ENCODE data around the gene TAF15.

TAF15 gene

GRCh38 chr17:35878361-35878760 lies 69.1 kb downstream of the TAF15 start:
- H3K36me3 ChIP-seq (replicated peaks; ENCODE audit: insufficient read depth, low read length): no peaks in the 10 kb centered on the region
- no peaks in the 10 kb centered on the region for H4K20me1 ChIP-seq (ENCODE audit: insufficient read depth, low read length)
- DNase-seq: no peak
- no peak overlapping the region for H3K4me2 ChIP-seq (ENCODE audit: low read depth, low read length)
- TF ChIP-seq EZH2 (optimal IDR thresholded peaks at IDR 0.05; ENCODE audit: low read depth, low read length) (no peak), EZH2phosphoT487 (IDR thresholded peaks at IDR 0.05; ENCODE audit: low read length) (no peak), CTCF (IDR thresholded peaks at IDR 0.05; ENCODE audit: low read length) (no peak)
- H2AFZ ChIP-seq (ENCODE audit: low read length): no peak overlapping the region
- peaks cover 37% of the 10 kb centered on the region for H3K4me1 ChIP-seq (ENCODE audit: low read length)
- H3K9me2 ChIP-seq (replicated peaks; ENCODE audit: insufficient read depth, low read length): no peaks in the 10 kb centered on the region
- no peak overlapping the region for H3K4me3 ChIP-seq (ENCODE audit: low read length)
- H3K27ac ChIP-seq (ENCODE audit: low read length): no peak overlapping the region
- H3K9ac ChIP-seq (ENCODE audit: low read length): no peak overlapping the region
- H3F3A ChIP-seq (ENCODE audit: insufficient read depth, low read length): peaks cover 28% of the 10 kb centered on the region
- no peaks in the 10 kb centered on the region for H3K79me2 ChIP-seq (ENCODE audit: low read length)
- H3K9me3 ChIP-seq (replicated peaks; ENCODE audit: insufficient read depth, low read length): no peaks in the 10 kb centered on the region
- no peaks in the 10 kb centered on the region; the same call in 1 of the 2 replicates for H3K27me3 ChIP-seq (replicated peaks; ENCODE audit: insufficient read depth, low read length)

GRCh38 chr17:35879773-35880654 lies 70.7 kb downstream of the TAF15 start, which contains the start of gene CCL5:
CCL5 (minus strand) TSS chr17:35880360.
- Histone ChIP-seq H4K20me1 (ENCODE audit: insufficient read depth, low read length) (no peaks in the 10 kb centered on the region), H3K27me3 (replicated peaks; ENCODE audit: insufficient read depth, low read length) (no peaks in the 10 kb centered on the region; the same call in 1 of the 2 replicates), H3K9me2 (replicated peaks; ENCODE audit: insufficient read depth, low read length) (no peaks in the 10 kb centered on the region), H3K27ac (ENCODE audit: low read length) (peak within 1 kb of the TSS; percentile 66), H3K9ac (ENCODE audit: low read length) (peak within 1 kb of the TSS; percentile 52), H3F3A (ENCODE audit: insufficient read depth, low read length) (peaks cover 24% of the 10 kb centered on the region), H3K9me3 (replicated peaks; ENCODE audit: insufficient read depth, low read length) (no peaks in the 10 kb centered on the region), H3K4me1 (ENCODE audit: low read length) (peaks cover 34% of the 10 kb centered on the region), H3K4me3 (ENCODE audit: low read length) (peak within 1 kb of the TSS; percentile 32), H3K4me2 (ENCODE audit: low read depth, low read length) (peak within 1 kb of the TSS; percentile 49), H2AFZ (ENCODE audit: low read length) (no peak within 1 kb of the TSS), H3K36me3 (replicated peaks; ENCODE audit: insufficient read depth, low read length) (no peaks in the 10 kb centered on the region), H3K79me2 (ENCODE audit: low read length) (no peaks in the 10 kb centered on the region)
- TF ChIP-seq CTCF (IDR thresholded peaks at IDR 0.05; ENCODE audit: low read length) (no peak), EZH2 (optimal IDR thresholded peaks at IDR 0.05; ENCODE audit: low read depth, low read length) (no peak), EZH2phosphoT487 (IDR thresholded peaks at IDR 0.05; ENCODE audit: low read length) (no peak)
- DNase-seq: peak; percentile 97

- no peak overlapping the region for H3K4me2 ChIP-seq (ENCODE audit: low read depth, low read length)
- H3K9me3 ChIP-seq (replicated peaks; ENCODE audit: insufficient read depth, low read length): no peaks in the 10 kb centered on the region
- no peaks in the 10 kb centered on the region for H3K36me3 ChIP-seq (replicated peaks; ENCODE audit: insufficient read depth, low read length)
- no peaks in the 10 kb centered on the region for H3K79me2 ChIP-seq (ENCODE audit: low read length)
- H4K20me1 ChIP-seq (ENCODE audit: insufficient read depth, low read length): no peaks in the 10 kb centered on the region
- DNase-seq: no peak
- H3K27ac ChIP-seq (ENCODE audit: low read length): no peak overlapping the region
- H3K9ac ChIP-seq (ENCODE audit: low read length): no peak overlapping the region
- H3K4me1 ChIP-seq (ENCODE audit: low read length): peaks cover 18% of the 10 kb centered on the region
- H3K4me3 ChIP-seq (ENCODE audit: low read length): no peak overlapping the region
- H3K9me2 ChIP-seq (replicated peaks; ENCODE audit: insufficient read depth, low read length): no peaks in the 10 kb centered on the region
- no peaks in the 10 kb centered on the region for H3F3A ChIP-seq (ENCODE audit: insufficient read depth, low read length)
- H3K27me3 ChIP-seq (replicated peaks; ENCODE audit: insufficient read depth, low read length): no peaks in the 10 kb centered on the region
- H2AFZ ChIP-seq (ENCODE audit: low read length): no peak overlapping the region
- TF ChIP-seq EZH2 (optimal IDR thresholded peaks at IDR 0.05; ENCODE audit: low read depth, low read length) (no peak), CTCF (IDR thresholded peaks at IDR 0.05; ENCODE audit: low read length) (no peak), EZH2phosphoT487 (IDR thresholded peaks at IDR 0.05; ENCODE audit: low read length) (no peak)
Measured at GRCh38 chr17:35889241-35889640, 80.0 kb downstream of the TAF15 start.

All from MM.1S (cell line).